Testis (tissue), 2 donors: Measurements from ENCODE around the gene GEMIN7.
"Not testable (repeated sequence)": the region's sequence is repeated elsewhere in the genome, so short reads cannot be mapped to it uniquely, and the experiment has no call there.

Experiments used
- CTCF ChIP-seq, 3 experiments: fragments of 450-650 bp in 2 of 3; fragments of 200-600 bp in 1 of 3; sonication (generic) in 1 of 3; IDR thresholded peaks; one replicate each; pipeline ENCODE4 v1.5.1; 2016 to 2019; ENCODE audit warnings: antibody characterized with exemption in 3 of 3, mild to moderate bottlenecking in 2 of 3, moderate library complexity in 1 of 3
- POLR2A ChIP-seq: fragments of 450-650 bp; IDR thresholded peaks from one replicate; pipeline ENCODE4 v1.6.1; 2017; ENCODE audit warnings: antibody characterized with exemption, mild to moderate bottlenecking, moderate library complexity

GRCh38 chr19:45106363-45106762 lies 27.3 kb downstream of the GEMIN7 start:
- TF ChIP-seq CTCF (IDR thresholded peaks at IDR 0.05); POLR2A: not testable (repeated sequence)
